Measurements from ENCODE around the gene UBE2V1. TPM values are rescaled to one million over a fixed set of nuclear protein-coding genes. Genes with fewer than 3 reads are reported as not detected.
A peak's percentile ranks its signal among the peaks of the same experiment; 100 is the strongest.

UBE2V1 gene
- total RNA-seq, 1 donor from 2014 or later, result 106 TPM

DNA sequence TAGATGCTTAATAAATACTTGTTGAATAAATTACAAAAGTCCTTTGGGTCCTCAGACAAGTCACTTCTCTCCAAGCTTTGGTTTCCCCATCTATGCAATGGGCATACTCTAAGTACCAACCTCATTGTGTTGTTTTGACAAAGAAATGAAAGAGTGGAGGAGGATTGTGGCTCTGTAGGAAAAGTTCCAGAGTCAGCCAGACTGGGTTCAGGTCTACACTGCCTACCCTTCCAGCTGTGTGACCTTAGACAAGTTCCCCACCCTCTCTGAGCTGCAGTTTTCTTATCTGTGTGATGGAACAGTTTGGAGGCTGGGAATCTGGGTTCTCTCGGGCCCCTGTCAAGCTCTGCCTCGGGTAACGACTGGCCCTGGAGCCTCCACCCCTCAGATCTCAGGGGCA lies 76.2 kb downstream of the UBE2V1 start:
- TF ChIP-seq, protein P1, sequence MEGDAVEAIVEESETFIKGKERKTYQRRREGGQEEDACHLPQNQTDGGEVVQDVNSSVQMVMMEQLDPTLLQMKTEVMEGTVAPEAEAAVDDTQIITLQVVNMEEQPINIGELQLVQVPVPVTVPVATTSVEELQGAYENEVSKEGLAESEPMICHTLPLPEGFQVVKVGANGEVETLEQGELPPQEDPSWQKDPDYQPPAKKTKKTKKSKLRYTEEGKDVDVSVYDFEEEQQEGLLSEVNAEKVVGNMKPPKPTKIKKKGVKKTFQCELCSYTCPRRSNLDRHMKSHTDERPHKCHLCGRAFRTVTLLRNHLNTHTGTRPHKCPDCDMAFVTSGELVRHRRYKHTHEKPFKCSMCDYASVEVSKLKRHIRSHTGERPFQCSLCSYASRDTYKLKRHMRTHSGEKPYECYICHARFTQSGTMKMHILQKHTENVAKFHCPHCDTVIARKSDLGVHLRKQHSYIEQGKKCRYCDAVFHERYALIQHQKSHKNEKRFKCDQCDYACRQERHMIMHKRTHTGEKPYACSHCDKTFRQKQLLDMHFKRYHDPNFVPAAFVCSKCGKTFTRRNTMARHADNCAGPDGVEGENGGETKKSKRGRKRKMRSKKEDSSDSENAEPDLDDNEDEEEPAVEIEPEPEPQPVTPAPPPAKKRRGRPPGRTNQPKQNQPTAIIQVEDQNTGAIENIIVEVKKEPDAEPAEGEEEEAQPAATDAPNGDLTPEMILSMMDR (IDR thresholded peaks at IDR 0.05), result no peak

DNA sequence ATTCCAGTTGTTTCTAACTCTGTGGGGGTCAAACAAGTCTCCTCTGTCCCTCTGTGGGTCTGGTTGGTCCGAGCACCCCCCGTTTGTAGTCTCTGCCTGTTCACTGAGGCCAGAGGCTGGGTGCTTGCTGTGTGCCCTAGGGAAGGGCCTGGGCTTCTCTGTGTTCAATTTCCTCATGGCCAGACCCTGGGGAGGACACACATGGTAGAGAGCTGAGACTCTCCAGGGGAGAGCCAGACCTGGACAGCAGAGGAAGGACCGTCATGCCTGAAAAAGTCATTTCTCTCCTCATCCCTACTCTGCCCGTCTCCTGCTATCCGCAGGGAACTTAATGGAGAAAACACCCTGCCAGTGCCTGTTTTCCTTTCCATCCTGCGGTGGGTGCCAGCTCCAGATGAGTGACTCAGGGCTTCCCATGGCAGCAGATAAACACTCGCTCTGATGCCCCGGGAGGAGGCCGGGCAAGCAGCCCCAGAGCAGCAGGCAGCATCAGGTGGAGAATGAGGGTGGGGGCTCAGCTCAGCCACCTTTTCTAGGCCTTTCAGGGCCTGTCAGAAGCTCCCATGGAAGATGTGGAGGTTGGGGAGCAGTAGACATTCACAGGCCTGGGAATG lies 78.3 kb downstream of the UBE2V1 start:
- Mint-ChIP-seq H3K36me3 (ENCODE audit: unreplicated experiment) (no peaks in the 10 kb centered on the region), H3K4me3 (ENCODE audit: unreplicated experiment) (peak overlapping the region; percentile 39), H3K9me3 (ENCODE audit: unreplicated experiment) (no peaks in the 10 kb centered on the region), H3K27ac (ENCODE audit: unreplicated experiment) (peak overlapping the region; percentile 99), H3K4me1 (ENCODE audit: unreplicated experiment) (peaks cover 61% of the 10 kb centered on the region), H3K27me3 (ENCODE audit: unreplicated experiment) (no peaks in the 10 kb centered on the region)
- DNase-seq (ENCODE audit: extremely low spot score, unreplicated experiment), result peak; percentile 87
- TF ChIP-seq, protein P1 (IDR thresholded peaks at IDR 0.05), result no peak

More for the DNA sequence above, 76.2 kb downstream of the UBE2V1 start:
- H3K4me1 Mint-ChIP-seq (ENCODE audit: unreplicated experiment), result peaks cover 43% of the 10 kb centered on the region
- DNase-seq (ENCODE audit: extremely low spot score, unreplicated experiment), result no peak
- H3K4me3 Mint-ChIP-seq (ENCODE audit: unreplicated experiment), result no peak overlapping the region
- H3K36me3 Mint-ChIP-seq (ENCODE audit: unreplicated experiment), result no peaks in the 10 kb centered on the region
- H3K9me3 Mint-ChIP-seq (ENCODE audit: unreplicated experiment), result no peaks in the 10 kb centered on the region
- H3K27me3 Mint-ChIP-seq (ENCODE audit: unreplicated experiment), result no peaks in the 10 kb centered on the region
- no peak overlapping the region for H3K27ac Mint-ChIP-seq (ENCODE audit: unreplicated experiment)

DNA sequence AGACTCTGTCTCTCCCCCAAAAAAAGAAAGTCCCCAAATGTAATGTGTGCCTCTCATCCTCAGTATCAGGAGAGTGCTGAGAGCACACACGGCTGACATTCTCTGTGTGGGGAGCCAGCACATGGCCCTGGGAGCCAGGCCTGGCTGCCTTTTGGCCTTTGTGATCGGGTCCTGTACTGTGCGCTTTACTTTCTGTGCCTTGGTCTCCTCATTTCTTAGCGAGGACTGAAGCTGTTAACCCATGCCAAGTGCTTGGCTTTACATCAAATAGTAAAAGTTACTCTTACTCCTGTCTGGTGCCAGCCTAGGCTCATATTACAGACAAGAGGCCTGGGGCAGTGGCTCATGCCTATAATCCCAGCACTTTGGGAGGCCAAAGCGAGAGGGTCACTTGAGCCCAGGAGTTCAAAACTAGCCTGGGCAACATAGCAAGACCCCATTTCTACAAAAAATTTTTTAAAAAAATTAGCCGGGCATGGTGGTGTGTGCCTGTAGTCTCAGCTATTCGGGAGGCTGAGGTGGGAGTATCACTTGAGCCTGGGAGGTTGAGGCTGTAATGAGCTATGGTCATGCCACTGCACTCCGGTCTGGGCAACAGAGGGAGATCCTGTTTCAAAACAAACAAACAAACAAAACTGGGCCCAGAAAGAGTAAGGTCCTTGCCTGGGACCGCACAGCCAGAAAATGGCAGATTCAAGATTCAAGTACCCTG lies 79.8 kb downstream of the UBE2V1 start:
- Mint-ChIP-seq H3K9me3 (ENCODE audit: unreplicated experiment) (no peaks in the 10 kb centered on the region), H3K36me3 (ENCODE audit: unreplicated experiment) (no peaks in the 10 kb centered on the region), H3K27ac (ENCODE audit: unreplicated experiment) (peak overlapping the region; percentile 99), H3K27me3 (ENCODE audit: unreplicated experiment) (no peaks in the 10 kb centered on the region), H3K4me3 (ENCODE audit: unreplicated experiment) (no peak overlapping the region), H3K4me1 (ENCODE audit: unreplicated experiment) (peaks cover 70% of the 10 kb centered on the region)
- TF ChIP-seq, protein P1 (IDR thresholded peaks at IDR 0.05), result no peak
- no peak for DNase-seq (ENCODE audit: extremely low spot score, unreplicated experiment)

Other genes with a start within 250 kb of the UBE2V1 start
- 6.6 and 7.1 TPM in 2 replicates for gene SPATA2, start 197.6 kb downstream of the UBE2V1 start, total RNA-seq
- 64.9 and 65.1 TPM in 2 replicates for gene RNF114, start 176.8 kb downstream of the UBE2V1 start, total RNA-seq
- gene SNAI1, start 130.2 kb downstream of the UBE2V1 start, total RNA-seq, result 13.0 and 13.4 TPM in 2 replicates
- 61.2 and 63.7 TPM in 2 replicates for gene PEDS1, start 40.6 kb upstream of the UBE2V1 start, total RNA-seq
- gene CEBPB, start 77.7 kb upstream of the UBE2V1 start, total RNA-seq, result 59.1 and 60.7 TPM in 2 replicates

Data from osteocyte (in vitro differentiated cells).